Spleen (tissue), 11 donors: ENCODE results near the gene PIF1. TPM values are rescaled to one million over a fixed set of nuclear protein-coding genes. Genes with fewer than 3 reads are reported as not detected.
A peak's percentile ranks its signal among the peaks of the same experiment; 100 is the strongest.

Experiments used
- DNase-seq: peaks from one replicate; pipeline ENCODE4 v3.0.0-alpha.2; 2020
- H3K27ac ChIP-seq, 8 donors: fragments of 200-600 bp; sonication (generic) in 7 of 8; 1 replicate in 4 of 8; 2 replicates in 4 of 8; pipeline versions ENCODE4 v1.5.0 to v1.8.0; 2016 to 2021; ENCODE audit warnings: inconsistent platforms in 4 of 8, mild to moderate bottlenecking in 4 of 8, moderate library complexity in 1 of 8
- H3K27me3 ChIP-seq, 7 donors: fragments of 200-600 bp; sonication (generic) in 6 of 7; replicated peaks in 1 of 7; 1 replicate in 4 of 7; 2 replicates in 3 of 7; pipeline versions ENCODE4 v1.5.0 to v1.8.0; 2016 to 2021; ENCODE audit warnings: inconsistent platforms in 3 of 7, mild to moderate bottlenecking in 1 of 7
- H3K36me3 ChIP-seq, 6 donors: fragments of 200-600 bp; sonication (generic) in 5 of 6; 1 replicate in 4 of 6; 2 replicates in 2 of 6; pipeline versions ENCODE4 v1.5.0 to v1.8.0; 2016 to 2021; ENCODE audit warnings: inconsistent platforms in 2 of 6
- H3K4me1 ChIP-seq, 6 donors: fragments of 200-600 bp; sonication (generic) in 5 of 6; 1 replicate in 3 of 6; 2 replicates in 3 of 6; pipeline versions ENCODE4 v1.5.0 to v1.8.0; 2016 to 2021; ENCODE audit warnings: inconsistent platforms in 3 of 6
- H3K4me3 ChIP-seq, 8 donors: fragments of 200-600 bp; sonication (generic) in 7 of 8; 1 replicate in 4 of 8; 2 replicates in 4 of 8; pipeline versions ENCODE4 v1.5.0 to v1.8.0; 2016 to 2021; ENCODE audit warnings: inconsistent platforms in 4 of 8, mild to moderate bottlenecking in 4 of 8, moderate library complexity in 2 of 8
- H3K9me3 ChIP-seq, 8 donors: fragments of 200-600 bp; sonication (generic) in 7 of 8; 1 replicate in 4 of 8; 2 replicates in 4 of 8; pipeline versions ENCODE4 v1.5.0 to v1.8.0; 2016 to 2021; ENCODE audit warnings: inconsistent platforms in 4 of 8
- POLR2A ChIP-seq, 3 donors: fragments of 450-650 bp; IDR thresholded peaks; one replicate each; pipeline ENCODE4 v1.5.1; 2017; ENCODE audit warnings: antibody characterized with exemption in 3 of 3, mild to moderate bottlenecking in 1 of 3
- POLR2AphosphoS5 ChIP-seq, 3 donors: sonication (generic); formaldehyde crosslinking; IDR thresholded peaks; one replicate each; pipeline ENCODE4 v1.5.1; 2017; ENCODE audit warnings: antibody characterized with exemption in 3 of 3
- WGBS, 5 donors: extraction: QIAGEN DNeasy Blood & Tissue Kit in 3 of 5; methylation state at CpG; one replicate each; pipeline versions ENCODE4 v1.1.5 to v1.1.7; 2013 to 2018; 5-methylcytosine and 5-hydroxymethylcytosine counted together
- intact Hi-C: fragments of 100-400 bp; cut with DNase I; formaldehyde crosslinking; loops from one replicate; pipeline ENCODE4 v1.15.0; 2023; ENCODE audit warnings: low total_unique reads
- polyA plus RNA-seq, 3 donors: library from polyadenylated mRNA; stranded (reverse); fragments of 200-250 nt; gene quantifications; one replicate each; pipeline ENCODE4 v1.2.1, GENCODE V29; 2013
- total RNA-seq, 7 donors: library from RNA; depleted of rRNA in 3 of 7; stranded (reverse); fragments of >200 nt in 3 of 7; fragmentation: NEBNext Ultra II Directional in 4 of 7; extraction: Animal tissue kit (Norgen Biotek cat#: 25700) in 4 of 7; gene quantifications; one replicate each; pipeline versions ENCODE4 v1.1.0 to v1.2.1, GENCODE V29; 2016 to 2021
- TF ChIP-seq, protein P1 (sequence below), 11 experiments: fragments of 200-600 bp in 7 of 11; fragments of 450-650 bp in 4 of 11; sonication (generic) in 4 of 11; IDR thresholded peaks in 8 of 11; conservative IDR thresholded peaks in 3 of 11; 1 replicate in 7 of 11; 2 replicates in 4 of 11; pipeline versions ENCODE4 v1.4.0 to v1.8.0; 2016 to 2021; ENCODE audit warnings: antibody characterized with exemption in 11 of 11, inconsistent platforms in 4 of 11, mild to moderate bottlenecking in 1 of 11
- donor health status: healthy with polysubstance abuse.
- donor health status: DM: no; HTN: no; CAD: no; lungs with moderate emphysema.
- donor health status: DM: no; HTN: no; CAD: no.
- donor health status: Bipolar disorder and iron deficiency.
- donor health status: healthy.
- donor health status: DM: no; HTN: no; CAD: no.
- donor health status: DM: yes; HTN: yes; CAD: no.

The PIF1 gene
- total and polyA plus RNA-seq, 10 donors = 3.8 to 10.3 (median 6.8) TPM

DNA sequence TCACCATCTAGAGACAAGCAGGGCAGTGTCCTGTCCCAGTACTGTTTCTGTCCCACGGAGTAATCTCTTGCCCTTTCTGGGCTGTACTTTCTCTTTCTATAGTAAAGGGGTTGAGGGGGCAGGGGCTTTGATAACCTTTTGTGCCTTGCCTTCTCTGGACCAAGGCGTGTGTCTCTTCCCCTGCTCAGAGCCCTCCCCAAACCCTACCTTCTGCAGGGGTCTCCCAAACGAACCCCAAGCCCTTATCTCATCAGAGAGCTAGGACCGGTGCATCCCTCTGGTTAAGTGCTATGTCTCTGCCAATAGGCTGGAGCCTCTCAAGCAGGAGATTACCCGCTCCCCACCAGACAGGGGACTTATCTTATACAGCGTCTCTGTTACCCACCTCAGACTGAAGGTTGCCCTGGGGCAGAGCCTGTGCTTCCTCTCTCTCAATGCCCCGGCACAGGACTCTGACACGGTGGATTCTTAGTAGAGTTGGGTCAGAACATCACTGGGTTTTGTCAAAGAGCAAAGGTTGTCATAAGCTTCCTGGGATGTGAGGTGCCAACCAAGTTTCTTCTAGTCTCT lies 19.2 kb upstream of the PIF1 start:
- intact Hi-C loops = loop anchor here (5.0 kb wide), 1 partner anchor 53 kb away; no protein-coding TSS in a partner anchor
- DNase-seq = no peak
- WGBS, 5 donors = 2 to 14% (median 10%) methylated on average over 6 to 8 of the region's 8 CpGs
- Histone ChIP-seq H3K9me3 (no peaks in the 10 kb centered on the region), H3K27me3 (no peaks in the 10 kb centered on the region), H3K4me1 (peaks cover 42 to 90% (median 79%) of the 10 kb centered on the region in 6 donors), H3K27ac (peak overlapping the region; percentile 76 to 99 (median 97)), H3K36me3 (peaks cover 0 to 49% (median 21%) of the 10 kb centered on the region in 6 donors), H3K4me3 (peak overlapping the region; percentile 59 to 99 (median 83))
- TF ChIP-seq POLR2A (IDR thresholded peaks at IDR 0.05) = no peak
- TF ChIP-seq POLR2AphosphoS5 (IDR thresholded peaks at IDR 0.05) = no peak
- TF ChIP-seq, protein P1, sequence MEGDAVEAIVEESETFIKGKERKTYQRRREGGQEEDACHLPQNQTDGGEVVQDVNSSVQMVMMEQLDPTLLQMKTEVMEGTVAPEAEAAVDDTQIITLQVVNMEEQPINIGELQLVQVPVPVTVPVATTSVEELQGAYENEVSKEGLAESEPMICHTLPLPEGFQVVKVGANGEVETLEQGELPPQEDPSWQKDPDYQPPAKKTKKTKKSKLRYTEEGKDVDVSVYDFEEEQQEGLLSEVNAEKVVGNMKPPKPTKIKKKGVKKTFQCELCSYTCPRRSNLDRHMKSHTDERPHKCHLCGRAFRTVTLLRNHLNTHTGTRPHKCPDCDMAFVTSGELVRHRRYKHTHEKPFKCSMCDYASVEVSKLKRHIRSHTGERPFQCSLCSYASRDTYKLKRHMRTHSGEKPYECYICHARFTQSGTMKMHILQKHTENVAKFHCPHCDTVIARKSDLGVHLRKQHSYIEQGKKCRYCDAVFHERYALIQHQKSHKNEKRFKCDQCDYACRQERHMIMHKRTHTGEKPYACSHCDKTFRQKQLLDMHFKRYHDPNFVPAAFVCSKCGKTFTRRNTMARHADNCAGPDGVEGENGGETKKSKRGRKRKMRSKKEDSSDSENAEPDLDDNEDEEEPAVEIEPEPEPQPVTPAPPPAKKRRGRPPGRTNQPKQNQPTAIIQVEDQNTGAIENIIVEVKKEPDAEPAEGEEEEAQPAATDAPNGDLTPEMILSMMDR (IDR thresholded peaks at IDR 0.05 in 8 of 11, conservative IDR thresholded peaks at IDR 0.05 in 3 of 11) = no peak

DNA sequence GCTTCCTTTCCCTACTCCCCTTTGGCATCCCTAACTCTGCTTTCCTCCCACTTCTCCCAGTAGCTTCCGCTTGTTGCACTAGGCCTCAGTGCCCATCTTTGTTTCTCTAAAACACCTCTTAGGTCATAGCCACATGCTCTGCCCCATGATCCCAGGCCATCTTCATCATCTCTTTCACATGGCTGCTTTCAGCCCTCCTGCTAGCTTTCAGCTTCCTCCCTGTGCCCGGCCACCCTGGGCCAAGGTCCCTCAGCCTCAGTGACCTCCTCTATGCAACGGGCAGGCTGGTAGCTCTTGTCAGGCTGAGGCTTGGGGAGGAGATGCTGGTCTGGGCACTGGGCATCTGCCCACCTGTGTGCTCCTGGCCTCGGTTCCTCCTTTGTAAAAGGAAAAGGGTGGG lies 18.5 kb upstream of the PIF1 start:
- H3K4me3 ChIP-seq = peak overlapping the region; percentile 59 to 99 (median 83)
- peaks cover 0 to 42% (median 15%) of the 10 kb centered on the region in 6 donors for H3K36me3 ChIP-seq
- H3K27ac ChIP-seq = peak overlapping the region; percentile 76 to 99 (median 97)
- WGBS, 5 donors = 19 to 38% (median 22%) methylated on average over 4 of the region's 4 CpGs
- peaks cover 42 to 90% (median 73%) of the 10 kb centered on the region in 6 donors for H3K4me1 ChIP-seq
- H3K27me3 ChIP-seq = no peaks in the 10 kb centered on the region
- DNase-seq = no peak
- TF ChIP-seq, protein P1 (IDR thresholded peaks at IDR 0.05 in 8 of 11, conservative IDR thresholded peaks at IDR 0.05 in 3 of 11) = no peak
- TF ChIP-seq POLR2AphosphoS5 (IDR thresholded peaks at IDR 0.05) = peak in 2 of 3 donors; percentile 26 to 33
- H3K9me3 ChIP-seq = no peaks in the 10 kb centered on the region
- intact Hi-C loops = loop anchor here (5.0 kb wide), 1 partner anchor 53 kb away; no protein-coding TSS in a partner anchor

DNA sequence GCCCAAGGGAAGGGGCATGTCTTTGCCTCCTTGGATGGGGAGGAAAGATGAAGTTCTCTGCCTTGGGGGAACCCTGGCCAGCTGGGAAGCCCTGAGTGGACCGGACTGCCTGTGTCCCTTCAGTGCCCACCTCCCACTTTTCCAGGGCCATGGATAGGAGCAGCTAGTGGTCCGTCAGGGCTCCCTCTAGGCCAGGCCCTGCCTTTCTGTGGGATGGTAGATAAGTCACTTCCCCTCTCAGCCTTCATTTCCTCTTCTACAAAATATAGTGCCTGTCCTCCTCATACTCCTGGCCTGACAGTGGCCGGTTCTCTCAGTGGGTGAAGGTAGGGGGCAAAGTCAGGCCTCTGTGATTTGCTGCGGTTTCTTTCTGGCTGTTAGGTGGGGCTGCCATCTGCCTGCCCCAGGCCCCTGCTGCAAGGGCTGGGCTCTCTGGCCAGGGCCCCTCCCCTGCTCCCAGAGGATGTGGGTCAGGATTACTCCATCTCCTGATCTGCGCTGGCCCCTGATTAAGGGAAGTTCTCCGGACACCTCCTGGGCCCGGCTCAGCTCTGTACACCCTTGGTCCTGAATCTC lies 17.6 kb upstream of the PIF1 start:
- peak overlapping the region; percentile 76 to 99 (median 97) for H3K27ac ChIP-seq
- TF ChIP-seq, protein P1 (IDR thresholded peaks at IDR 0.05 in 8 of 11, conservative IDR thresholded peaks at IDR 0.05 in 3 of 11) = peak in 1 of 11 experiments; percentile 15
- no peak for TF ChIP-seq POLR2A (IDR thresholded peaks at IDR 0.05)
- peak; percentile 70 to 78 (median 74) for TF ChIP-seq POLR2AphosphoS5 (IDR thresholded peaks at IDR 0.05)
- DNase-seq = peak; percentile 87
- no peaks in the 10 kb centered on the region for H3K9me3 ChIP-seq
- 3 to 9% (median 6%) methylated on average over 6 to 7 of the region's 7 CpGs for WGBS, 5 donors
- intact Hi-C loops = loop anchor here (5.0 kb wide), 1 partner anchor 54 kb away; no protein-coding TSS in a partner anchor
- peaks cover 41 to 90% (median 69%) of the 10 kb centered on the region in 6 donors for H3K4me1 ChIP-seq
- no peaks in the 10 kb centered on the region for H3K27me3 ChIP-seq
- peaks cover 0 to 33% (median 6%) of the 10 kb centered on the region in 6 donors for H3K36me3 ChIP-seq
- peak overlapping the region; percentile 59 to 99 (median 83) for H3K4me3 ChIP-seq
